Hepatocyte (in vitro differentiated cells): ENCODE data around the gene PADI2. TPM values are rescaled to one million over a fixed set of nuclear protein-coding genes. Genes with fewer than 3 reads are reported as not detected.

Experiments
- DNase-seq: peaks from one replicate; pipeline ENCODE4 v3.0.0-alpha.2; 2016; ENCODE audit warnings: low spot score
- H2AFZ ChIP-seq: fragments of 200-600 bp; sonication (generic); 2 replicates; pipeline ENCODE4 v1.6.0; 2016; ENCODE audit warnings: antibody characterized with exemption, mild to moderate bottlenecking
- H3K27ac ChIP-seq: fragments of 200-600 bp; sonication (generic); 2 replicates; pipeline ENCODE4 v1.5.1; 2016; ENCODE audit warnings: mild to moderate bottlenecking
- H3K27me3 ChIP-seq: fragments of 200-600 bp; sonication (generic); 2 replicates; pipeline ENCODE4 v1.6.1; 2016
- H3K36me3 ChIP-seq: fragments of 200-600 bp; sonication (generic); replicated peaks from 2 replicates; pipeline ENCODE4 v1.5.1; 2016; ENCODE audit warnings: low read depth; ENCODE audit not compliant: insufficient read depth
- H3K4me1 ChIP-seq: fragments of 200-600 bp; sonication (generic); 2 replicates; pipeline ENCODE4 v1.5.1; 2016; ENCODE audit warnings: mild to moderate bottlenecking, moderate library complexity; ENCODE audit not compliant: insufficient read depth
- H3K4me2 ChIP-seq: fragments of 200-600 bp; sonication (generic); 2 replicates; pipeline ENCODE4 v1.6.0; 2016
- H3K4me3 ChIP-seq: fragments of 200-600 bp; sonication (generic); 2 replicates; pipeline ENCODE4 v1.5.1; 2016; ENCODE audit warnings: mild to moderate bottlenecking
- H3K79me2 ChIP-seq: fragments of 200-600 bp; sonication (generic); 2 replicates; pipeline ENCODE4 v1.6.0; 2017; ENCODE audit warnings: mild to moderate bottlenecking
- H3K9me2 ChIP-seq: fragments of 200-600 bp; sonication (generic); replicated peaks from 2 replicates; pipeline ENCODE4 v1.6.0; 2017; ENCODE audit warnings: mild to moderate bottlenecking; ENCODE audit not compliant: insufficient read depth
- H3K9me3 ChIP-seq: fragments of 200-600 bp; sonication (generic); 2 replicates; pipeline ENCODE4 v1.5.1; 2016; ENCODE audit warnings: low read depth, mild to moderate bottlenecking
- H4K20me1 ChIP-seq: fragments of 200-600 bp; sonication (generic); 2 replicates; pipeline ENCODE4 v1.6.0; 2016; ENCODE audit warnings: mild to moderate bottlenecking; ENCODE audit not compliant: insufficient read depth, poor library complexity, severe bottlenecking
- EZH2 ChIP-seq: fragments of 200-600 bp; sonication (generic); IDR thresholded peaks from 2 replicates; pipeline ENCODE4 v1.6.1; 2016; ENCODE audit warnings: antibody characterized with exemption, mild to moderate bottlenecking, borderline replicate concordance
- EZH2phosphoT487 ChIP-seq: fragments of 200-600 bp; sonication (generic); IDR thresholded peaks from one replicate; pipeline ENCODE4 v1.6.1; 2018; ENCODE audit warnings: antibody characterized with exemption, mild to moderate bottlenecking, low read depth, moderate library complexity; ENCODE audit not compliant: unreplicated experiment, severe bottlenecking
- WGBS: methylation state at CpG from one replicate; pipeline ENCODE4 v1.1.6; 2016; ENCODE audit warnings: low lambda C conversion rate; ENCODE audit errors: missing lambda C conversion rate; 5-methylcytosine and 5-hydroxymethylcytosine counted together
- polyA plus RNA-seq: library from polyadenylated mRNA; unstranded; fragments of >200 nt; fragmentation: Nextera tagmentation; extraction: Ambion mirVana; gene quantifications from 2 replicates; pipeline ENCODE4 v1.2.1, GENCODE V29; 2016
- total RNA-seq: library from RNA; depleted of rRNA; stranded (reverse); fragments of >200 nt; gene quantifications from 2 replicates; pipeline ENCODE4 v1.2.3, GENCODE V29; 2014
- TF ChIP-seq, protein P1 (sequence below): fragments of 200-600 bp; sonication (generic); IDR thresholded peaks from 2 replicates; pipeline ENCODE4 v1.5.1; 2016; ENCODE audit warnings: antibody characterized with exemption, mild to moderate bottlenecking; ENCODE audit not compliant: poor library complexity

Gene PADI2
- total and polyA plus RNA-seq, 2 experiments from 2014 or later: 10.6 to 11.3 TPM

GRCh38 chr1:17140279-17140678, 21.0 kb upstream of the PADI2 start:
- 80% methylated on average over 1 of the region's 1 CpG for WGBS

DNA sequence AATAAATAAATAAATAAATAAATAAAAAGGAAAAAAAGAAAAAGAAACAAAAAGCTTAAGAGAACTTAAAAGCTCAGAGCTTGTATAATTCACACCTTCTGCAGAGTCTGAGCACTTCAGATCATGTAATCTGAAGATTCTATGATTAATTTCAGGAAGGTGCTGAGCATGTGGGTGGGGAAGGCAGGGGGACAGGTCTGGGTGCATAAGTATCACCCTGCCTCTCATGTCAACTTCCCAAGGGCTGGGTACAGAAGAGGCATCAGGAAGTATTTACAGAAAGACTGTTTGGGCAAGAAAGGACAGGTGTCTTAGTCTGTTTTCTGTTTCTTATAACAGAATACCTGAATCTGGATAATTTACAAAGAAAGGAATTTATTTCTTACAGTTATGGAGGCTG, 20.4 kb upstream of the PADI2 start:
- no peak overlapping the region for H3K4me2 ChIP-seq
- no peak for TF ChIP-seq EZH2
- TF ChIP-seq, protein P1, sequence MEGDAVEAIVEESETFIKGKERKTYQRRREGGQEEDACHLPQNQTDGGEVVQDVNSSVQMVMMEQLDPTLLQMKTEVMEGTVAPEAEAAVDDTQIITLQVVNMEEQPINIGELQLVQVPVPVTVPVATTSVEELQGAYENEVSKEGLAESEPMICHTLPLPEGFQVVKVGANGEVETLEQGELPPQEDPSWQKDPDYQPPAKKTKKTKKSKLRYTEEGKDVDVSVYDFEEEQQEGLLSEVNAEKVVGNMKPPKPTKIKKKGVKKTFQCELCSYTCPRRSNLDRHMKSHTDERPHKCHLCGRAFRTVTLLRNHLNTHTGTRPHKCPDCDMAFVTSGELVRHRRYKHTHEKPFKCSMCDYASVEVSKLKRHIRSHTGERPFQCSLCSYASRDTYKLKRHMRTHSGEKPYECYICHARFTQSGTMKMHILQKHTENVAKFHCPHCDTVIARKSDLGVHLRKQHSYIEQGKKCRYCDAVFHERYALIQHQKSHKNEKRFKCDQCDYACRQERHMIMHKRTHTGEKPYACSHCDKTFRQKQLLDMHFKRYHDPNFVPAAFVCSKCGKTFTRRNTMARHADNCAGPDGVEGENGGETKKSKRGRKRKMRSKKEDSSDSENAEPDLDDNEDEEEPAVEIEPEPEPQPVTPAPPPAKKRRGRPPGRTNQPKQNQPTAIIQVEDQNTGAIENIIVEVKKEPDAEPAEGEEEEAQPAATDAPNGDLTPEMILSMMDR: no peak
- H3K9me3 ChIP-seq: no peaks in the 10 kb centered on the region
- no peak overlapping the region for H2AFZ ChIP-seq
- no peaks in the 10 kb centered on the region for H3K27me3 ChIP-seq
- no peak overlapping the region for H3K4me3 ChIP-seq
- H3K79me2 ChIP-seq: no peaks in the 10 kb centered on the region
- no peak overlapping the region for H3K27ac ChIP-seq
- no peaks in the 10 kb centered on the region for H3K4me1 ChIP-seq
- H4K20me1 ChIP-seq: no peaks in the 10 kb centered on the region
- H3K9me2 ChIP-seq: no peaks in the 10 kb centered on the region
- no peak for DNase-seq
- no peaks in the 10 kb centered on the region for H3K36me3 ChIP-seq

More at GRCh38 chr1:17140279-17140678, 21.0 kb upstream of the PADI2 start:
- no peak for DNase-seq
- H3K9me3 ChIP-seq: no peaks in the 10 kb centered on the region
- no peaks in the 10 kb centered on the region for H4K20me1 ChIP-seq
- H2AFZ ChIP-seq: no peak overlapping the region
- H3K79me2 ChIP-seq: no peaks in the 10 kb centered on the region
- H3K4me1 ChIP-seq: no peaks in the 10 kb centered on the region
- H3K9me2 ChIP-seq: no peaks in the 10 kb centered on the region
- TF ChIP-seq EZH2phosphoT487 (no peak), EZH2 (no peak)
- TF ChIP-seq, protein P1: no peak
- no peaks in the 10 kb centered on the region for H3K27me3 ChIP-seq
- no peak overlapping the region for H3K27ac ChIP-seq
- no peak overlapping the region for H3K4me2 ChIP-seq
- no peaks in the 10 kb centered on the region for H3K36me3 ChIP-seq
- H3K4me3 ChIP-seq: no peak overlapping the region

- no peaks in the 10 kb centered on the region for H3K27me3 ChIP-seq
- no peak for TF ChIP-seq EZH2
- no peak for TF ChIP-seq EZH2phosphoT487
- TF ChIP-seq, protein P1: no peak
- H3K9me3 ChIP-seq: no peaks in the 10 kb centered on the region
- DNase-seq: no peak
- WGBS: 77% methylated on average over 6 of the region's 6 CpGs
- H3K79me2 ChIP-seq: no peaks in the 10 kb centered on the region
- no peaks in the 10 kb centered on the region for H3K9me2 ChIP-seq
- no peaks in the 10 kb centered on the region for H4K20me1 ChIP-seq
- H3K4me2 ChIP-seq: no peak overlapping the region
- H2AFZ ChIP-seq: no peak overlapping the region
- no peak overlapping the region for H3K4me3 ChIP-seq
- H3K4me1 ChIP-seq: no peaks in the 10 kb centered on the region
- H3K36me3 ChIP-seq: no peaks in the 10 kb centered on the region
- no peak overlapping the region for H3K27ac ChIP-seq
Measured at GRCh38 chr1:17137441-17137840, 18.2 kb upstream of the PADI2 start.

DNA sequence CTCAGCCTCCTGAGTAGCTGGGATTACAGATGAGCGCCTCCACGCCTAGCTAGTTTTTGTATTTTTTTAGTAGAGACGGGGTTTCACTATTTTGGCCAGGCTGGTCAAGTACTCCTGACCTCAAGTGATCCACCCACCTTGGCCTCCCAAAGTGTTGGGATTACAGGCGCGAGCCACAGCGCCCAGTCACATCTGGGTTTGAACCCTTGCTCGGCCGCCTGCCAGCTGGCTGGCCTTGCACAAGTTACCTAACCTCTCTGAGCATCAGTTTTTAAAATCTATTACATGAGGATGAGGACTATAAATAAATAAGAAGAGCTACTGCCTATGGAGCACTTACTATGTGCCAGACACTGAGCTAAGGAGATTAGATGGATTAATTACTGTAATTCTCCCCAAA, 17.7 kb upstream of the PADI2 start:
- no peak overlapping the region for H3K4me3 ChIP-seq

More for the DNA sequence above, 17.7 kb upstream of the PADI2 start:
- Histone ChIP-seq H3K27me3 (no peaks in the 10 kb centered on the region), H3K9me2 (no peaks in the 10 kb centered on the region), H3K4me1 (no peaks in the 10 kb centered on the region), H3K36me3 (no peaks in the 10 kb centered on the region), H4K20me1 (no peaks in the 10 kb centered on the region), H3K27ac (no peak overlapping the region), H2AFZ (no peak overlapping the region), H3K79me2 (no peaks in the 10 kb centered on the region), H3K9me3 (no peaks in the 10 kb centered on the region), H3K4me2 (no peak overlapping the region)
- TF ChIP-seq, protein P1: no peak
- TF ChIP-seq EZH2 (no peak), EZH2phosphoT487 (no peak)
- WGBS: 95% methylated on average over 8 of the region's 8 CpGs
- DNase-seq: no peak
